ENCODE data around the gene FAHD2B.
A peak's percentile ranks its signal among the peaks of the same experiment; 100 is the strongest.
"Not testable (repeated sequence)": the region's sequence is repeated elsewhere in the genome, so short reads cannot be mapped to it uniquely, and the experiment has no call there.

FAHD2B gene

GRCh38 chr2:97094772-97095611, at the start of gene FAHD2B:
FAHD2B (minus strand) TSS chr2:97094882; CDS start chr2:97091706, 3,176 bp downstream.
- DNase-seq (ENCODE audit: low read depth in 2 of 2), result peak; percentile 73 to 83

- not testable (repeated sequence) for DNase-seq (ENCODE audit: low read depth in 2 of 2)
Measured at GRCh38 chr2:97144016-97144415, 49.3 kb upstream of the FAHD2B start.

- not testable (repeated sequence) for DNase-seq (ENCODE audit: low read depth in 2 of 2)
Measured at GRCh38 chr2:97129090-97129489, 34.4 kb upstream of the FAHD2B start.

- not testable (repeated sequence) for DNase-seq (ENCODE audit: low read depth in 2 of 2)
Measured at GRCh38 chr2:97113882-97114255, 19.2 kb upstream of the FAHD2B start.

- DNase-seq (ENCODE audit: low read depth in 2 of 2), result peak; percentile 80 to 81
Measured at GRCh38 chr2:97113050-97113881, 18.6 kb upstream of the FAHD2B start, which contains the start of gene ANKRD36. ANKRD36 (plus strand) TSS chr2:97113153; CDS start chr2:97113740, 587 bp downstream.

GRCh38 chr2:97112320-97113049, 17.8 kb upstream of the FAHD2B start:
- peak; percentile 30 to 35 for DNase-seq (ENCODE audit: low read depth in 2 of 2)

GRCh38 chr2:97111246-97111645, 16.6 kb upstream of the FAHD2B start:
- DNase-seq (ENCODE audit: low read depth in 2 of 2), result not testable (repeated sequence)

GRCh38 chr2:97106878-97107277, 12.2 kb upstream of the FAHD2B start:
- not testable (repeated sequence) for DNase-seq (ENCODE audit: low read depth in 2 of 2)

- not testable (repeated sequence) for DNase-seq (ENCODE audit: low read depth in 2 of 2)
Measured at GRCh38 chr2:97098786-97099372, 4.2 kb upstream of the FAHD2B start.

- no peak for DNase-seq (ENCODE audit: low read depth in 2 of 2)
Measured at GRCh38 chr2:97095661-97096060, 979 bp upstream of the FAHD2B start.

GRCh38 chr2:97093983-97094771, 505 bp downstream of the FAHD2B start:
- DNase-seq (ENCODE audit: low read depth in 2 of 2), result not testable (repeated sequence)

GRCh38 chr2:97092946-97093345, 1.7 kb downstream of the FAHD2B start:
- not testable (repeated sequence) for DNase-seq (ENCODE audit: low read depth in 2 of 2)

- not testable (repeated sequence) for DNase-seq (ENCODE audit: low read depth in 2 of 2)
Measured at GRCh38 chr2:97088706-97089105, 6.0 kb downstream of the FAHD2B start.

- DNase-seq (ENCODE audit: low read depth in 2 of 2), result not testable (repeated sequence)
Measured at GRCh38 chr2:97085093-97085492, 9.6 kb downstream of the FAHD2B start.

GRCh38 chr2:97083516-97083915, 11.2 kb downstream of the FAHD2B start:
- not testable (repeated sequence) for DNase-seq (ENCODE audit: low read depth in 2 of 2)

GRCh38 chr2:97082206-97082605, 12.5 kb downstream of the FAHD2B start:
- not testable (repeated sequence) for DNase-seq (ENCODE audit: low read depth in 2 of 2)

GRCh38 chr2:97080855-97081254, 13.8 kb downstream of the FAHD2B start:
- DNase-seq (ENCODE audit: low read depth in 2 of 2), result not testable (repeated sequence)

GRCh38 chr2:97077213-97077612, 17.5 kb downstream of the FAHD2B start:
- DNase-seq (ENCODE audit: low read depth in 2 of 2), result not testable (repeated sequence)

GRCh38 chr2:97070915-97071314, 23.8 kb downstream of the FAHD2B start:
- DNase-seq (ENCODE audit: low read depth in 2 of 2), result not testable (repeated sequence)

- DNase-seq (ENCODE audit: low read depth in 2 of 2), result not testable (repeated sequence)
Measured at GRCh38 chr2:97068722-97069121, 26.0 kb downstream of the FAHD2B start.

Data from stimulated activated CD4-positive, alpha-beta T cell treated with anti-CD3 and anti-CD28 coated beads, Interleukin-4, amount 100 ng/mL, for 48 hours (primary cell).